Measurements from ENCODE around the gene RFX3.
A peak's percentile ranks its signal among the peaks of the same experiment; 100 is the strongest.

The RFX3 gene

DNA sequence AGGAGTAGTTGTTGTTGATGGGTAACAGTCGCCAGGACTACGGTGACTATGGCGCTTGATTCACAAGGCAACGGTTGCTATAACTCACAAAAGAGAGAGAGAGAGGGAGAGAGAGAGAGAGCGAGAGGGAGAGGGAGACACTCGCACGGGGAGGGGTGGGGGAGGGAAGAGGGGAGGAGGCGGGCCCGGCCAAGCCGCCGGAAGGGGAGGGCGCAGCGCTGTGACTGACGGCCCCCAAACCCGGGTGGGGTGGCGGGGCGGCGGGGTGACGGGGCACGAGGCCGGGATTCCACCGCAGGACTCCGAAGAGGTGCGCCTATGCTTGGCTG lies at the start of gene RFX3:
TSS of gene RFX3 (minus strand) at position 166 of the 329 bp plus-strand sequence. CDS start 130,413 bp downstream, outside the sequence.
- DNase-seq: peak; percentile 87

DNA sequence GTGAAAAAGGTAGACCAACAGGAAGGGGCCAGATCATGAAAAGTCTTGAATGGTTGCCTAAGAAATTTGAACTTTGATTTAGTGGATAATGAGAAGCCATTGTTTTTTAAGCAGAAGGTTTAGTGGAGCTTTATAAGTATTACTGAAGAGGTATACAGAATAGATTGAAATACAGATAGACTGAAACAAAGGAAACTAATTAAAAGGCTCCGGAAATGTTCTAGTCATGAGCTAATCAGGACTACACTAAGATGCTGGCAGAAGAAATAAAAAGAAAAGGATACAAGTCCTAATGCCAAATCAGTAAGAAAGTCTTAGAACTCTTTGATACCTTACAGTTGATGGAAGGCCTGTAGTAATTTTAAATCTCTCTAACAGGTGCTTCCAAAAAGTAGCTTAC lies 45.7 kb upstream of the RFX3 start:
- no peak for DNase-seq

DNA sequence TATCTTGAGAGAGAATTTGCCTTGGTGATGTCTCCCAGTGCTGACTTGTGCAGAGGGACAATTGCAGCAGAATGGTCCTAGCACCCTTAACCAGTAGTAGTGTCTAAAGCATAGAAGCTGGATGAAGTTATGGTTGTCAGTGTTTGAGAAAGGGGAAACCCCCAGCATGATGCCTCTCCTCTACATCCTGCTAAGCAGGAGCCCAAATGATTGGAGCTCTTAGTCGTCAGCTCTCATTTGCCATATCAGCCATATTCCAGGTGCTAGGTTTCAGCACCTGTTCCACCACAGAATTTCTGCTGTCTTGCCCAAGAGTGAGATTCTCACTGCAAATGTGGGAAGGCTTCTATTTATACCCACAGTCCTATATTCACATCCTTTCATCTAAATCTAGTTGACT lies 43.7 kb upstream of the RFX3 start:
- DNase-seq: no peak

DNA sequence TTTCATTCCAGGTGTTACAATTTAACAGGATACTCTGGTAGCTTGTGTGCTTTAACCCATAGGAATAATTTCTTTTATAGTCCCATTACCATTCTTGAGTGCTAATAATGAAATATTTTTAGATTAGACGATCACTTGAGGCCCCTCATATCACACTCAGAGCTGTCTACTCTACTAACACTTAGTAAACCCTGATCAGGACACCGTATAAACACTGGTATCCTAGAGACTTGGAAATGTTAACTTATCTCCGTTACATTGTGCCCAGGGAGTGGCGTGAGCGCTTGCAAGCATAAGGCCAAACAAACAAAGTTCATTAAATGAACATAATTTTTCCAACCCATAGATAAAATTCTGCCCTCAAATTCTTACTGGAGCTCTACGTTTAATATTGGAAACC lies 42.2 kb upstream of the RFX3 start:
- DNase-seq: no peak

DNA sequence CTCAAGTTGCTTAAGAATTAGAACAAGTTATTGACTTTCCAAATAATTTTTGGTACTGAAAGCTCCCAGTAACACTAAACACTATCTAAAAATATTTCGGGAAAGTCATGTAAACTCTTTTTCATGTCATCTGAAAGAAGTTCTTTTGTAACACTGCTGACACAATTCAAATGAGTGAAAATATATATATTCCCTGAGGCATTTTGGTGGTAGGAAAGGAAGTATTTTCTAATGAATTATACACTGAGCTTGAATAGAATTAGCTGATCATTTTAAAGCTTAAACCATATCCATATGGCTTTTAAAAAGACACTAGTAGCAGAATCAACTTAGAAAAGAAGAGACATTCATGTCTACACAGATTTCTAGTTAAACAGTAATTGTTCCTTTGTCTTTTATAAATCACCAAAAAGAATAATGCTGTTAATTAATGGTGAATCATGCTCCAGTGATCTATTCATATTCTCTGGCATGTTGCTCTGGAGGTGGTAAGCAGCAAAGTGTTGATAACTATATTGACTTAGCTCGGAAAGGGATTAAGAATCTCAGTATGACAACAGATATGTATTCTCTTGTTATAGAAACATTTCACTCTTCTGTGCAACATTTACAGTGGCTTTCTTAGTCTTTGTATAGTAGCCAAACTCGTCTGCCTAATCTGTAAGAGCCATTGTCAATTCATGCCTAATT lies 27.4 kb upstream of the RFX3 start:
- no peak for DNase-seq

DNA sequence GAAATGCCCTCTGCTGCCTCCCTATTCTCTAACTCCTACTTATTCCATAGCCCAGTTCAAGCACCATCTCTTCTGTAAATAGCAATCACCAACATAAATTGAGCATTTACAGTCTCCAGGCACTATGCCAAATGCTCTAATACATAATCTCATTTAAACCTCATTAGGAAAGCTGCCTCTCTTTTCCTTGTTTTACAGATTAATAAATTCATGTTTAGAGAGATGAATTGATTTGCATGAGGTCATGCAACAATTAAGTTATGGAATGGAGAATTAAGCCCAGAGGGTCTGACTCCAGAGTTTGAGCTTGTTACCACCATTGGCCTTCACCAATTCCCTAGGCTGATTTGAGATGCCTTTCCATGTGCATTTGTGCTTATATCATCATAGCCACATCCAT lies 23.4 kb upstream of the RFX3 start:
- DNase-seq: no peak

DNA sequence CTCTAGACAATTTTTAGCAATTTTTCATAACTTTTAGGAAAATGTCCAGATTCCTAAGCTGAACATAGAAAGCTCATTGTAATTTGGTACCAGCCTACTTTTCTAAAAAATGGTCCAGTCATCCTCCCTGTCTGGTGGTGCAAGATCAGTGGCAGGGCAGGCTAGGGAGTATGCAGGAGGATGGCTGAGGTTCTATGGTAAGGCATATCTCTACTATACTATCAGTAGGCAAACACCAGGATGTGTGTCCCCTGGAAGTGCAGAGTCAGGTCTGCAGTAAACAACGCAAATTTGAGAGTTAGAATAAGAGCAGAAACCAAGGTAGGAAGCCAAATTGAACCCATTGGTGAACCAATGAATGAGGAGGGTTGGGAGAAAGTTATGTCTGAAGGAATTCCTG lies 22.8 kb upstream of the RFX3 start:
- no peak for DNase-seq

DNA sequence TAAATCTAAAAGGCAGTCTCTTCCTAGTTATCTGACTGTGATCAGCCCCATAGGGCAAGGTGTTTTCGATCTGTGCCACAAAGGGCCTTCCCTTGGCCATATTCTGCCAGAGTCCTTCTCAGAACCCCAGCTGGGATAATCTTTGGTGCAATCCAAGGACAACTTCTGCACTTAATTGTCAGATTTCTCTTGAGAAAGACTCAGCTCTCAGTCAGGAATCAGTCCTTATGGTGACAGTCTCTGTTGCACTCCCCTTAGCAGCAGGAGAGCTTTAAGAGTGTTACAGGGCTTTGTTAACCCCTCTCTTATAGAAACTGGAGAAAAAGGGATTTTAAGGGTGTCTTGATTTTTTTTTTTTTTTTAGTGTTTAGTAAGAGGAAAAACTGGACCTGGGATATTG lies 15.4 kb upstream of the RFX3 start:
- DNase-seq: no peak

DNA sequence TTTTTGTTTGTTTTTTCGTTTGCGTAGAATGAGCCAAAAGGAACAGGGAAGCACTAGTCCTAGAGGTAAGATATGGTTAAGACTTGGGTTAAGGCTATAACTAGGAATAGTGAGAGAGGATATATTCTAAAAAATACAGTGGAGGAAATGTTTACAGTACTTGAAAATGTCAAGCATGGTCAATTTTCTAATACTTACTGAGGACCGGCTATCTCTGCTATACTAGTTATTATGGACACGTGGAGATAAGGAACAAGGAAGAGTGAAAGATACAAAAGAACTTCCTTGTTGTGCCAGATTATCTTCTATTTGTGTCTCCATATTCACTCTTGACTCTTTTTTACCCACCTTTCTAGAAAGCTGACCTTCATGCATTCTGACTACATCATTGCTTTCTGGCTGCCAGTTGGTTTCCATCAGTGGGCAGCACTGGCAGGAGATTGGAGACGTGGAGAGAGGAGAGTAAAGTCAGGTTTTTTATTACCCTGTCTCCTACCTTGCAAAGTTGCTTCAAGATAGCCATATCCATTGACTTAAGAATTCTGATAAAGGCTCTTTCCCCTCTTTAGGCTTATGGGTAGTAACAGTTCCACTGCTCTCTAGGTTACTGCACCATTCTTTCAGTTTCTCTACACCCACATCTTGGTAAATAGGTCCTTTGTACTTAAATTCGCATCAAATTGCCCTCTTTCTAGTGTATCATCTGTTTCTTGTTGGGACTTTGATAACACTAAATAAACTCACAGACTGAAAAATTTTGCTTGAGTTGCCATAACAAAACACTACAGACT lies 9.0 kb upstream of the RFX3 start:
- DNase-seq: no peak

DNA sequence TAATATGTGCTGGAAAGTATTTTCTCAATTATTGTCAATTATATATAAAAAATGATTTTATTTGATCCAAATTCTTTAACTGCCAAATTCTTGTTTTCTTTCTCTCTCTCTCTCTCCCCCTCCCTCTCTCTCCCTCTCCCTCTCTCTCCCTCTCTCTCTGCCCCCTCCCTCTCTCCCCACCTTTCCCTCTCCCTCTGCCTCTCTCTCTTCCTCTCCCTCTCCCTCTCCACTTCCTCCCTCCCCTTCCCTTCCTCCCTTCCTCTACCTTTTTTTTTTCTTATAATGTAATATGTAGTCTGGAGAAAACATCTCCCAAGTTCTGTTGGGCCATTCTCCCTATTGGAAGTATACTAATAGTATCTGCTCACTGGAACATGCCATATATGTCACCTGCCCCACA lies 6.4 kb upstream of the RFX3 start:
- no peak for DNase-seq

DNA sequence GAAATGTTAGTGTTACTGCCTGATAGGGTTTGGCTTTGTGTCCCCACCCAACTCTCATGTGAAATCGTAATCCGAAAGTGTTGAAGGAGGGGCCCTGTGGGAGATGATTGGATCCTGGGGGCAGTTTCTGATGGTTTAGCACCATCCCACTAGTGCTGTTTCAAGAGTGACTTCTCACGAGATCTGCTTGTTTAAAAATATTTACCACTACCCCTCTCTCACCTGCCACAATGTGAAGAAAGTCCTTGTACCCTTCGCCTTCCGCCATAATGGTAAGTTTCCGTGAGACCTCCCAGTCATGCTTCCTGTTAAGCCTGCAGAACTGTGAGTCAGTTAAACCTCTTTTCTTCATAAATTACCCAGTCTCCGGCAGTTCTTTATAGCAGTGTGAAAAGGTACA lies 2.6 kb upstream of the RFX3 start:
- no peak for DNase-seq

DNA sequence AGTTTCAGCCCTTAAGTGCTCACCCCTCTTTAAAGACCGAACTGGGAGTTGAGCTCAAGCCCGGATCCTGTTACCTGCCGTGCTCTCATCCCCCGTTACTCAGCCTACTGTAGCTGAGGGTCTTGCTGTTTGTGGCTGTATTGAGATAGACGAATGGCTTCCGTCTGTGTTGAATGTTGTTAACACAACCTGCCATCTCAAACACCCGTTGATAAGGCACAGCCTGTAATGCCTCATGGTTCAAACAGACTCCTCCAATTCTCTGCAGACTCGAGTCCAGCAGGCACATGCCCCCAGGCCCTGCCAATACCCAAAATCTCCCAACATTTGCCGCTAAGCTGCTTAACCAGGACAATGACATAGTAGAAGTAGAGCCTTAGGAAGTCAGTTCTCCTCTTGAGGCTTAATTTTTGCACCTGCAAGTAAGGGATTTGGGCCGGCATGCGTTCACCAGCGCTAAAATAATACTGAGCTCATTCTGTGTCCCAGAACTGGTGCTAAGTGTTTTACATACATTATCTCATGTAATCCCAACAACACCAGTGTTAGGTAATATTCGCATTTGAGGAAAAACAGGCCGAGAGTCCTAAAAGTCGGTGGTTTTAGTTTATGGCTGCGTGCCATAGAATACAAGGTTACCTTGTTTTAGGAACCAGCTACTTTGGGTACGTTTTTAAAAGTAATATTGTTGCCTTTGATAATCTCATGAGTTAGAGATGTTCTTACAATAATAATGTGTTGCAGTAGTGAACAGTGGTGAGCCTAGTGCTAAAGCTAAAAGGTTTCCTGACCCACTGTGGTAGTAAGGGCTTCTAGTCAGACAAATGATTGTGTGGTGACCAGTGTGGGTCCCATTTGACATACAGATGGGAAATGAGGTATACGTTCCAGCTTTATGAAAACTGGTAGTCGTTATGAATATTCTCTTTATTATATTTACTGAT lies 1.5 kb upstream of the RFX3 start:
- DNase-seq: no peak

DNA sequence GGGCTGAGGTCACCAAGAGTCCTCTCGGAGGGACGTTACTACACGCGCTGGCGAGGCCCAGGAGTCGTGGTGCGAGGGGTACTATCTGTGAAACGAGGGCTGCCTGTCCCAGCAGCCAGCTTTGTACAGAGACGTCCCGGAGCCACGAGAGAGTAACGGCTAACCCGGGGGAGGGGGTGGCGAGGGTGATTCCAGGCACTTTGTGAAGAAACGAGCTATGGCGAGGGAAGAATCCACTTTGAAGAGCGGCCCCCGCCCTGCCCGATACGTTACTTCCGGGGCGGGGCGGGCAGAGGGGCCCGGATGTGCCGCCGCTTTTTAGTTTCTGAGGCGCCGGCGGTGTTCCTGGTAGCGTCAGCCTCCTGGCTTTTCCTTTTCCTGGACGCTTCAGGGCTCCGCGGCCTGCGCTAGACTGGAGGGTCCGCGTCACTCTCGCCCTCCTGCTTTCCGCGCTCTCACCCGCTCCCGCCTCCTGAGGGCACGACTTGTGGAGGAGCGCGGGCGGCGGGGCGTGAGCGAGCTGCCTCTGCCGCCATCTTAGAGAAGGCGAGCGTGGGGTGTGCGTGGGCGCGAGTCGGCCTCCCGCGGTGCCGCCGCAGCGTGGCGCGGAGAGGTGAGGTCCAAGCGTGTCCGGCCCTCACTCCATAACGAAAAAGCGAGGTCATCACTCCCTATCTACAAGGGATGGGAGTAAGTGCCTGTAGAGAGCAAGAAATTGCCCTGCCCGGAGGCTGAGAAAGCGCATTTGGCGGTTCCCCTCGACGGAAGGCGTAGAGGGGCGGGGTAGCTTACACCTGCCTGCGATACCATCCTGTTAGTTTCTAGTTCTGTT lies 580 bp upstream of the RFX3 start:
- DNase-seq: peak; percentile 82

DNA sequence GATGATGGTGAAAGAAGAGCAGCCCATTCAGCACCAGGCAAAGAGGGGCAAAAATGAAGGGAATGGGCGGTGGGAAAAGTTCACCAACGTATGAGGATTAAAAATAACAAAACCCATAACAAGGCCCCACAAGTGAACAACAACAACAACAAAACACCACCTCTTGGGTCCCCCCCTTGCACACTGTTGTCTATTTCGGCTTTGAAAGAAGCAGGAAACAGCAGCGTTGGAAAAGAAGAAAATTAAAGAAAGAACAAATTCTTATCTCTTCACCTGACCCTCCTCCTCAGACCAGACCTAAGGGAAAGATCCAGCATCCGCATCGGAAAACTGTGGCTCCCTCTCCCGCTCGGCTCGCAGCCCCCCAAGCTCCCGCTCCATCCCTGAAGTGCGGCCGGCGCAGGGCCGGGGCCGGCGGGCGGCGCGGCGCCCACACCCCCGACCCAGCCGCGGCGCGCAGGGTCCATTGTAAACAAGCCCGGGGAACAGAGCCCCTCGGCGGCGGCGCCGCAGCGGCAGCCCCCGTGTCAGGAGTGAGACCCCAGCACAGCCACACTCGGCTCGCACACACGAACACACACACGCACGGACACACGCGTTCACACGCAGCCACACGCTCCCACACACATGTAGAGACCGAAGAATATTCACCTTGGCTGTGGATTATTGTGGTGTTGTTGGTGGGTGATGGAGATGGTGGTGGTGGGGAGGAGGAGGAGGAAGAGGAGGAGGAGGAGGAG lies 535 bp downstream of the RFX3 start:
- DNase-seq: peak; percentile 3

DNA sequence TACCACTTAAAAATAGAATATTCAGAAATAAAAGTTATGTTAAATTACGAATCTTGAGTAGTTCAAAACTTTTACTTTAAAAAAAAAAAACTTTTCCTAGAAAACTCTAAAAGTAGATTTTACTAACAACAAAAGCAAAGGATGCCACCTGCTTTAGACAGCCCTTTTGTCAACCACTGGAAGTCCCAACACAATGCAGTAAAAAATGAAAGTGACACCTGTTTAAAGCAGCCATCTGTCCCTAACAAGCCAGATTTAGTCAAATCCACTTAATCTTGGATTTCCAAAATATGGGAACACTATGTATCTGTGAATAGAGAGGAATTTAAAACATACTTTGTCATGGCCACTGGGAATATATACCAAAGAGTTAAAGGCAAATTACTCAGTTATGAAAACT lies 3.8 kb downstream of the RFX3 start:
- DNase-seq: no peak

DNA sequence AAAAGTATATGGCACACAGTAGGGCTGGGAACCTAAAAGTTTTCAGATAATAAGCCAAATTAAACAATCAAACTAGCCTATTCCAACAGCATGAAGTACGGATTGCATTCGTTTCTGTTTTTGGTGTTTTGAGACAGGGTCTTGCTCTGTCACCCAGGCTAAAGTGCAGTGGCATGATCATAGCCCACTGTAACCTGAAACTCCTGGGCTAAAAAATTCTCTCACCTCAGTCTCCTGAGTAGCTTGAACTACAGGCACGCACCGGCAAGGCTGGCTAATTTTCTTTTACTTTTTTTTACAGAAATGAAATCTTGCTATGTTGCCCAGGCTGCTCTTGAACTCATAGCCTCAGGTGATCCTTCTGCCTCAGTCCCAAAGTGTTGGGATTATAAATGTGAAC lies 5.2 kb downstream of the RFX3 start:
- no peak for DNase-seq

DNA sequence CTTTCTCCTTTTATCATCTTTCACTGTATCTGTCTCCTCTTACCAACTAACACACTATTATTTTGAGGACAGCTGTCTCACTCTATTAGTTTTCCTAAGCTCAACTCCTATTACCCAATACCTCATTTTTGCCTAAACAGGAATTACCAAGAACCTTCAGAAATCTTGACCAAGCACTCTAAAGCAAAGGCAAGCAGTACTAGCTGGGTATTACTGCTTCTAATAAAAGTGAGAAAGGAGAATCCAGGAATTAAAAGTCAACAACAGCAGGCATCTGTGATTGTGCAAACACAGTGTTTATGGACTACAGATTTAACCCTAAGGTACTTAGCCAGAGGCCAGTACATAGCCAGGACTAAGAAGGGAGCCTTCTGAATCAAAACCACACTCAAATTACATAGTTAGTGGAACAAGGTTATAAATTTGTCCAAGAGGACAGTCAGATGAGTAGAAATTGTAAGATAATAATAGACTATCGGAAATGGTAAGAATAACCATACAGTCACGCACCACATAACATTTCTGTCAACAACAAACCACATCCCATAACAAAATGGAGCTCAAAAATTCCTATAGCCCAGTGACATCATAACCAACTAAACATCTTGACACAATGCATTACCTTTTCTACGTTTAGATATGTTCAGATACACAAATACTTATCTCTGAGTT lies 8.3 kb downstream of the RFX3 start:
- no peak for DNase-seq

DNA sequence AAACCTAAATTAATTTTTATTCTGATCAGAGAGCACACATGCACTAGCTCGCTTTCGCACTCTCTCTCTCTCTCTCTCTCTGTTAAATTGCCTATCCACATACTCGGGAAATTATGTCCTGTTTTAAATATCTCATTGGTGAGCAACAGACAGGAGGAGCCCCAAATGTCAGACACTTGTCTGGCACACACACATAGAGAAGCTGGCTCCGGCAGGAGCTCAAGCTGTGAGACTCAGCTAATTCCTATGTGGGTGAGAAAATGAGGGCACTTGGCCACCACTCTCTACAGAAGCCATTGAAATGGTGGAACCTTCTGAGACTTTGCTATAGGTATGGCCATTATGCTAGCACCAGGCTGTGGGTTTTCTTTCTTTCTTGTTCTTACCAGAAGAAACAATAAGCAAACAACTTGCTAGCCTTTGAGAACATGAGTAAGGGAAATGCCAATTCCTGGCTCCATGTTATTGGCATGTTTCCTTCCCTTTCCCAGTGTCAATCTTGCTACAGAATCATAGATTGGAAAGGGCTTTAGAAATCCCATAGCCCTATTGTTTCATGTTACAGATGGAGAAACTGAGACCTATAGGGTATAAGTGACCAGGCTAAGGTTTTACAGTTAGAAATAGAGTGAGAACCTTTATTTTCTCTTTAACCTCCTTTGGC lies 9.0 kb downstream of the RFX3 start:
- no peak for DNase-seq

DNA sequence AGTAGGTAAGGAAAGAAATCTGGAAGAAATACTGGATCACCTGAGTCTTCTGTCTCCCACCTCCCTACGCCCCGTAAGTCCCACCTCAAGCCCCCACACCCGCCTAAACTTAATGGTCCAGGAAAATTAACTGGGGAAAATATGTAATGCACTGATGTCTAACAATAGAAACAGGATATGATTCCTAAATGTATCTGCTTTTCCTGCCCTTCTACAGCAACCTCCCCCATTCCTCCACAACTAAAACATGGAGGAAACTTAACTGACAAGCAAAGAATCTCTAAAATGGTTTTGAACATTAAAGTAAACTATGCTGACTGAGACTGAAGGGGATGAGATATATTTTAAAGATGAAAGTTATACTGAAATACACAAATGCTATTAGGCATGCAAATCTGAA lies 10.4 kb downstream of the RFX3 start:
- no peak for DNase-seq

DNA sequence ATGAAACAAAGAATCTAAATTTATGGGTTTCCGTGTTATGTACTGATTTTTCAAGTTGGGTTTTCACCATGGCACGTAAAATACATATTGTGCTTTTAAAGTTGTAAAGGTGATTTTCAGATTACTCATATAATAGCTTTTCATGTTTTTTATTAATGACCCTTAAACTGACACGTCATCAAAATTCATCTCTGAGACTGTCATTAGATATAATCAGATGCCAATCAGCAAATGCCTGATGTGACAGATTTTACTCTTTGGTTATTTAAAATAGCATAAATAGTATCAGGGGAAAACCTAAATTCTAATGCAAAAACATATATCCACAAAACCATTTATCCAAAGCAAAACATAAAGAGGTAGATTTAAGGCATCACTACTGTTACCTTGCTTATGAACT lies 11.0 kb downstream of the RFX3 start:
- DNase-seq: no peak

DNA sequence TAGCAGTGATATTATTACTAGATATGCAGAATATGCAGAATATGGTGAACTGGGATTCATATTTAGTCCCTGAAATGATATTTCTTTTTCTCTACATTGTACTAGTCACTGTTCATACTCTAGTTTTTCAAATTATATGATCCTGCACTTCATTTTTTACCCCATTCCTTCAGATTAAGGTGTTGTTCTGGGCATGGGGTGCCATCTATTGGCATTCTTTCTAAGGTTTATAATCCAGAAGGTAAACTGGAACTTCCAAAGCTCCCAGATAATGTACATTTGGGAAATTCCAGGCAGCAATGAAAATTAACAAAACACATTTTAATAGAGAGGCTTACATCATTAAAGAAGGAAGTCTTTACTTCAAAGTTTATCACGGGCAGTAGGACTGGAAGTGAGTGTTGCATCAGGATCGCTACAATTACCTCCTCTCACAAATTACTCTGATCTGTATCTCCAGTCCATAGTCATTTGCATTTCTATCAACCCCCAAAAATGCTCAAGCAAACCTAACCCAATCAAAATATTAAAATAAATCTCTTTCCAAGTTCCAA lies 12.5 kb downstream of the RFX3 start:
- DNase-seq: no peak

Measured in NCI-H226 (cell line).